Activated CD4-positive, alpha-beta T cell treated with anti-CD3 and anti-CD28 coated beads for 48 hours (primary cell): Measurements from ENCODE around the gene SORCS2.

Source experiments
- DNase-seq: peaks from one replicate; pipeline ENCODE4 v3.0.0-alpha.2; 2020

Gene SORCS2

GRCh38 chr4:7519638-7520376, 327.5 kb downstream of the SORCS2 start:
- DNase-seq, result no peak

GRCh38 chr4:7521666-7522065, 329.3 kb downstream of the SORCS2 start:
- DNase-seq, result no peak

- DNase-seq, result no peak
Measured at GRCh38 chr4:7522452-7523220, 330.3 kb downstream of the SORCS2 start.

- no peak for DNase-seq
Measured at GRCh38 chr4:7523526-7523925, 331.2 kb downstream of the SORCS2 start.

GRCh38 chr4:7524064-7524682, 331.8 kb downstream of the SORCS2 start:
- no peak for DNase-seq

- DNase-seq, result no peak
Measured at GRCh38 chr4:7524843-7525242, 332.5 kb downstream of the SORCS2 start.

GRCh38 chr4:7526491-7526890, 334.2 kb downstream of the SORCS2 start:
- DNase-seq, result no peak

GRCh38 chr4:7526929-7527535, 334.7 kb downstream of the SORCS2 start:
- DNase-seq, result no peak

- no peak for DNase-seq
Measured at GRCh38 chr4:7529368-7530080, 337.2 kb downstream of the SORCS2 start.

GRCh38 chr4:7530082-7530481, 337.7 kb downstream of the SORCS2 start:
- no peak for DNase-seq

GRCh38 chr4:7530932-7531639, 338.7 kb downstream of the SORCS2 start:
- no peak for DNase-seq

GRCh38 chr4:7531640-7531994, 339.3 kb downstream of the SORCS2 start:
- no peak for DNase-seq

- no peak for DNase-seq
Measured at GRCh38 chr4:7532043-7532442, 339.7 kb downstream of the SORCS2 start.

GRCh38 chr4:7533267-7533666, 340.9 kb downstream of the SORCS2 start:
- no peak for DNase-seq

- no peak for DNase-seq
Measured at GRCh38 chr4:7535094-7535493, 342.8 kb downstream of the SORCS2 start.

- DNase-seq, result no peak
Measured at GRCh38 chr4:7535619-7536018, 343.3 kb downstream of the SORCS2 start.

GRCh38 chr4:7536876-7537275, 344.5 kb downstream of the SORCS2 start:
- DNase-seq, result no peak

- no peak for DNase-seq
Measured at GRCh38 chr4:7537853-7538400, 345.6 kb downstream of the SORCS2 start.

GRCh38 chr4:7538518-7538917, 346.2 kb downstream of the SORCS2 start:
- DNase-seq, result no peak

- no peak for DNase-seq
Measured at GRCh38 chr4:7539186-7539585, 346.8 kb downstream of the SORCS2 start.

- peak; percentile 64 for DNase-seq
Measured at GRCh38 chr4:7539659-7540058, 347.3 kb downstream of the SORCS2 start.

- no peak for DNase-seq
Measured at GRCh38 chr4:7540206-7540605, 347.9 kb downstream of the SORCS2 start.
